Natural killer cell treated with Interleukin-12 subunit alpha and Interleukin-12 subunit beta and Interleukin-15 and Interleukin-18, amount 100 ng/mL, for 72 hours (primary cell): ENCODE data around the gene FBXO8. TPM values are rescaled to one million over a fixed set of nuclear protein-coding genes. Genes with fewer than 3 reads are reported as not detected.
A peak's percentile ranks its signal among the peaks of the same experiment; 100 is the strongest.

Source experiments
- ATAC-seq, 2 donors: fragments of 150-1000 bp; cut with Tn5 transposase in 1 of 2; sonication (Bioruptor Pico), chemical (Tn5 transposase) in 1 of 2; 2 replicates each; pipeline ENCODE4 v1.10.0; 2021
- DNase-seq: peaks from one replicate; pipeline ENCODE4 v3.0.0; 2022; ENCODE audit warnings: low spot score
- H3K27ac Mint-ChIP-seq, 2 donors: 1 replicate in 1 of 2; 2 replicates in 1 of 2; pipeline ENCODE4 v1.8.0; 2022; ENCODE audit warnings: mixed read lengths in 2 of 2, mild to moderate bottlenecking in 1 of 2, moderate library complexity in 1 of 2
- H3K27me3 Mint-ChIP-seq, 2 donors: 1 replicate in 1 of 2; 2 replicates in 1 of 2; pipeline ENCODE4 v1.8.0; 2022; ENCODE audit warnings: mixed read lengths in 2 of 2
- H3K36me3 Mint-ChIP-seq: one replicate; pipeline ENCODE4 v1.8.0; 2022; ENCODE audit warnings: mixed read lengths
- H3K4me1 Mint-ChIP-seq, 2 donors: 1 replicate in 1 of 2; 2 replicates in 1 of 2; pipeline ENCODE4 v1.8.0; 2022; ENCODE audit warnings: low read depth in 2 of 2, mixed read lengths in 2 of 2, mild to moderate bottlenecking in 1 of 2
- H3K4me3 Mint-ChIP-seq: one replicate; pipeline ENCODE4 v1.8.0; 2022; ENCODE audit warnings: mixed read lengths
- H3K9me3 Mint-ChIP-seq: 2 replicates; pipeline ENCODE4 v1.8.0; 2022; ENCODE audit warnings: mixed read lengths
- total RNA-seq, 2 donors: library from RNA; stranded (reverse); gene quantifications; one replicate each; pipeline ENCODE4 v1.2.3, GENCODE V29; 2022

Gene FBXO8
- total RNA-seq, 2 donors from 2014 or later: 11.4 to 21.8 TPM

GRCh38 chr4:174217273-174218126, 66.0 kb downstream of the FBXO8 start:
- ATAC-seq (peak in 1 of 2 donors; percentile 48), DNase-seq (peak; percentile 61)
- H3K4me3 Mint-ChIP-seq: peak overlapping the region; percentile 15
- no peak overlapping the region for H3K27ac Mint-ChIP-seq
- peaks cover 22 to 26% of the 10 kb centered on the region in 2 donors for H3K4me1 Mint-ChIP-seq
- no peaks in the 10 kb centered on the region for H3K9me3 Mint-ChIP-seq
- peaks cover 45 to 87% of the 10 kb centered on the region in 2 donors for H3K27me3 Mint-ChIP-seq
- no peaks in the 10 kb centered on the region for H3K36me3 Mint-ChIP-seq

GRCh38 chr4:174216799-174217272, 66.6 kb downstream of the FBXO8 start:
- no peak overlapping the region for H3K27ac Mint-ChIP-seq
- peaks cover 22 to 27% of the 10 kb centered on the region in 2 donors for H3K4me1 Mint-ChIP-seq
- H3K9me3 Mint-ChIP-seq: no peaks in the 10 kb centered on the region
- no peak for ATAC-seq
- peaks cover 48 to 87% of the 10 kb centered on the region in 2 donors for H3K27me3 Mint-ChIP-seq
- H3K36me3 Mint-ChIP-seq: no peaks in the 10 kb centered on the region
- no peak for DNase-seq
- H3K4me3 Mint-ChIP-seq: peak overlapping the region; percentile 9

GRCh38 chr4:174215961-174216680, 67.3 kb downstream of the FBXO8 start:
- Mint-ChIP-seq H3K4me1 (peaks cover 27 to 33% of the 10 kb centered on the region in 2 donors), H3K9me3 (no peaks in the 10 kb centered on the region)

GRCh38 chr4:174215057-174215456, 68.4 kb downstream of the FBXO8 start:
- ATAC-seq: no peak
- Mint-ChIP-seq H3K4me1 (peaks cover 27 to 33% of the 10 kb centered on the region in 2 donors), H3K9me3 (no peaks in the 10 kb centered on the region), H3K27me3 (peaks cover 56 to 88% of the 10 kb centered on the region in 2 donors), H3K4me3 (peak overlapping the region; percentile 7), H3K27ac (no peak overlapping the region), H3K36me3 (no peaks in the 10 kb centered on the region)
- no peak for DNase-seq

More at GRCh38 chr4:174215961-174216680, 67.3 kb downstream of the FBXO8 start:
- peak overlapping the region; percentile 9 for H3K4me3 Mint-ChIP-seq
- H3K27me3 Mint-ChIP-seq: peaks cover 50 to 88% of the 10 kb centered on the region in 2 donors
- ATAC-seq (no peak), DNase-seq (no peak)
- no peaks in the 10 kb centered on the region for H3K36me3 Mint-ChIP-seq
- H3K27ac Mint-ChIP-seq: no peak overlapping the region

GRCh38 chr4:174214101-174214878, 69.2 kb downstream of the FBXO8 start:
- Mint-ChIP-seq H3K4me1 (peaks cover 27 to 33% of the 10 kb centered on the region in 2 donors), H3K27me3 (peaks cover 58 to 88% of the 10 kb centered on the region in 2 donors), H3K9me3 (no peaks in the 10 kb centered on the region), H3K36me3 (no peaks in the 10 kb centered on the region), H3K27ac (no peak overlapping the region), H3K4me3 (peak overlapping the region; percentile 7)
- no peak for DNase-seq
- ATAC-seq: no peak

- DNase-seq: no peak
- Mint-ChIP-seq H3K27ac (no peak overlapping the region), H3K9me3 (no peaks in the 10 kb centered on the region), H3K4me1 (peaks cover 27 to 33% of the 10 kb centered on the region in 2 donors), H3K4me3 (peak overlapping the region; percentile 7), H3K27me3 (peaks cover 61 to 88% of the 10 kb centered on the region in 2 donors), H3K36me3 (no peaks in the 10 kb centered on the region)
- ATAC-seq: no peak
Observed at GRCh38 chr4:174213731-174214100, 69.8 kb downstream of the FBXO8 start.

GRCh38 chr4:174212061-174212460, 71.4 kb downstream of the FBXO8 start:
- Mint-ChIP-seq H3K27ac (no peak overlapping the region), H3K4me3 (peak overlapping the region; percentile 40)

GRCh38 chr4:174211622-174212044, 71.8 kb downstream of the FBXO8 start:
- ATAC-seq (peak in 1 of 2 donors; percentile 24), DNase-seq (no peak)
- Mint-ChIP-seq H3K36me3 (no peaks in the 10 kb centered on the region), H3K27ac (no peak overlapping the region), H3K4me3 (peak overlapping the region; percentile 40), H3K9me3 (no peaks in the 10 kb centered on the region), H3K27me3 (peaks cover 56 to 84% of the 10 kb centered on the region in 2 donors), H3K4me1 (peaks cover 19 to 25% of the 10 kb centered on the region in 2 donors)

More at GRCh38 chr4:174212061-174212460, 71.4 kb downstream of the FBXO8 start:
- ATAC-seq (no peak), DNase-seq (no peak)
- Mint-ChIP-seq H3K36me3 (no peaks in the 10 kb centered on the region), H3K27me3 (peaks cover 58 to 87% of the 10 kb centered on the region in 2 donors), H3K4me1 (peaks cover 22 to 27% of the 10 kb centered on the region in 2 donors), H3K9me3 (no peaks in the 10 kb centered on the region)

GRCh38 chr4:174210952-174211490, 72.4 kb downstream of the FBXO8 start:
- H3K27ac Mint-ChIP-seq: no peak overlapping the region
- peaks cover 17 to 22% of the 10 kb centered on the region in 2 donors for H3K4me1 Mint-ChIP-seq
- no peaks in the 10 kb centered on the region for H3K9me3 Mint-ChIP-seq
- no peak for DNase-seq
- no peaks in the 10 kb centered on the region for H3K36me3 Mint-ChIP-seq
- no peak for ATAC-seq
- peaks cover 56 to 84% of the 10 kb centered on the region in 2 donors for H3K27me3 Mint-ChIP-seq
- no peak overlapping the region for H3K4me3 Mint-ChIP-seq

GRCh38 chr4:174210354-174210753, 73.1 kb downstream of the FBXO8 start:
- DNase-seq: no peak
- H3K36me3 Mint-ChIP-seq: no peaks in the 10 kb centered on the region
- peaks cover 54 to 85% of the 10 kb centered on the region in 2 donors for H3K27me3 Mint-ChIP-seq
- ATAC-seq: no peak
- no peak overlapping the region for H3K27ac Mint-ChIP-seq
- no peak overlapping the region for H3K4me3 Mint-ChIP-seq
- peaks cover 17 to 22% of the 10 kb centered on the region in 2 donors for H3K4me1 Mint-ChIP-seq
- H3K9me3 Mint-ChIP-seq: no peaks in the 10 kb centered on the region

GRCh38 chr4:174209341-174209740, 74.1 kb downstream of the FBXO8 start:
- DNase-seq (no peak), ATAC-seq (no peak)
- Mint-ChIP-seq H3K4me1 (peaks cover 11 to 15% of the 10 kb centered on the region in 2 donors), H3K27ac (no peak overlapping the region), H3K36me3 (no peaks in the 10 kb centered on the region), H3K27me3 (peaks cover 54 to 86% of the 10 kb centered on the region in 2 donors), H3K9me3 (no peaks in the 10 kb centered on the region), H3K4me3 (no peak overlapping the region)

GRCh38 chr4:174207367-174207766, 76.1 kb downstream of the FBXO8 start:
- H3K9me3 Mint-ChIP-seq: no peaks in the 10 kb centered on the region
- no peak for ATAC-seq
- H3K27me3 Mint-ChIP-seq: peaks cover 48 to 74% of the 10 kb centered on the region in 2 donors
- no peak overlapping the region for H3K4me3 Mint-ChIP-seq
- H3K27ac Mint-ChIP-seq: no peak overlapping the region
- no peak for DNase-seq
- no peaks in the 10 kb centered on the region for H3K36me3 Mint-ChIP-seq
- peaks cover 5 to 8% of the 10 kb centered on the region in 2 donors for H3K4me1 Mint-ChIP-seq
